ENCODE data around the gene PCSK1N. TPM values are rescaled to one million over a fixed set of nuclear protein-coding genes. Genes with fewer than 3 reads are reported as not detected.
A peak's percentile ranks its signal among the peaks of the same experiment; 100 is the strongest.

The PCSK1N gene
- total and polyA plus RNA-seq, 9 of the 15 experiments (the other 6 are each of a cell fraction or from before 2014, with no cell fraction given): 0.07 to 0.55 (median 0.54) TPM; not detected in 6

- TF ChIP-seq ZNF347 (CRISPR knock-in tag; IDR thresholded peaks at IDR 0.05; ENCODE audit: low read depth): no peak
- peak; percentile 90 for TF ChIP-seq SMAD4 (CRISPR knock-in tag; conservative IDR thresholded peaks at IDR 0.05)
- no peak for TF ChIP-seq ZNF184 (CRISPR knock-in tag; IDR thresholded peaks at IDR 0.05)
- TF ChIP-seq KLF6 (CRISPR knock-in tag; IDR thresholded peaks at IDR 0.05; ENCODE audit: borderline replicate concordance): 0 out of 2 replicates have a peak, but pooled peaks have one; percentile 6
- TF ChIP-seq ZNF318 (IDR thresholded peaks at IDR 0.05; ENCODE audit: borderline replicate concordance in 1 of 2, low read depth in 1 of 2): no peak
- no peak for TF ChIP-seq ZBTB49 (CRISPR knock-in tag; IDR thresholded peaks at IDR 0.05; ENCODE audit: borderline replicate concordance)
- no peak; the same call in 1 of the 2 replicates for TF ChIP-seq FOXJ2 (tag; IDR thresholded peaks at IDR 0.05)
- TF ChIP-seq DEAF1 (CRISPR knock-in tag; IDR thresholded peaks at IDR 0.05): no peak
- no peak for TF ChIP-seq NCOA2 (IDR thresholded peaks at IDR 0.05; ENCODE audit: partially characterized antibody in 2 of 2)
- TF ChIP-seq CREB5 (CRISPR knock-in tag; IDR thresholded peaks at IDR 0.05): no peak
Observed at GRCh38 chrX:48785540-48786214, 49.7 kb downstream of the PCSK1N start (continued).

Data from K562 (cell line).